HepG2 (cell line): ENCODE results near the gene ZNF680. TPM values are rescaled to one million over a fixed set of nuclear protein-coding genes. Genes with fewer than 3 reads are reported as not detected.

Experiments
- ATAC-seq: fragments of 200-7000 bp; cut with Tn5 transposase; 3 replicates; pipeline ENCODE4 v1.9.1; 2020; ENCODE audit warnings: mild to moderate bottlenecking, moderate library complexity
- BruUV-seq: library from RNA; stranded (reverse); fragments of 400-500 nt; replicated peaks from 2 replicates; lab custom pipeline; 2021; lab: Mats Ljungman, UMichigan
- CTCF ChIA-PET: fragments of 300-600 bp; formaldehyde crosslinking; extraction: SDS; loops from one replicate; lab custom pipeline; 2021; ENCODE audit warnings: low total read pairs, inconsistent platforms, low intra/inter-chr PET ratio; lab: Yijun Ruan, JAX
- POLR2A ChIA-PET: fragments of 350-600 bp; sonication (Branson Sonifier 250); formaldehyde crosslinking; loops from one replicate; lab custom pipeline; 2020; ENCODE audit warnings: antibody characterized with exemption, inconsistent platforms; lab: Yijun Ruan, JAX
- DNase-seq: peaks from one replicate; pipeline ENCODE4 v3.0.0-alpha.2; 2015; ENCODE audit warnings: low spot score
- FAIRE-seq: peaks from 3 replicates; lab custom pipeline; 2011; peaks lifted over from hg19 to GRCh38; lab: Jason Lieb, UNC
- H2AFZ ChIP-seq: one replicate; pipeline ENCODE4 v1.6.1; 2011; ENCODE audit warnings: low read length, inconsistent platforms
- H3K27ac ChIP-seq: fragments of 300-600 bp; 3 replicates; pipeline ENCODE4 v1.8.0; 2011; ENCODE audit warnings: mixed run types, mild to moderate bottlenecking, mixed read lengths, low read length, inconsistent platforms; ENCODE audit not compliant: insufficient read depth; ENCODE audit errors: extremely low read length
- H3K27me3 ChIP-seq, 2 experiments: fragments of 200-600 bp in 1 of 2; 2 replicates in 1 of 2; 3 replicates in 1 of 2; pipeline versions ENCODE4 v1.6.0 to v1.8.0; 2011; ENCODE audit warnings: low read length in 2 of 2, mild to moderate bottlenecking in 2 of 2, moderate library complexity in 2 of 2, inconsistent platforms in 1 of 2; ENCODE audit not compliant: insufficient read depth in 2 of 2, control insufficient read depth in 1 of 2
- H3K36me3 ChIP-seq, 2 experiments: fragments of 200-600 bp in 1 of 2; replicated peaks in 1 of 2; 2 replicates in 1 of 2; 3 replicates in 1 of 2; pipeline versions ENCODE4 v1.5.1 to v1.8.0; 2011; ENCODE audit warnings: low read length in 2 of 2, inconsistent platforms in 1 of 2; ENCODE audit not compliant: insufficient read depth in 2 of 2, control insufficient read depth in 1 of 2
- H3K4me1 ChIP-seq: 2 replicates; pipeline ENCODE4 v1.5.1; 2012; ENCODE audit warnings: low read length, inconsistent platforms; ENCODE audit not compliant: insufficient read depth
- H3K4me2 ChIP-seq: 2 replicates; pipeline ENCODE4 v1.6.0; 2011; ENCODE audit warnings: low read depth, low read length, inconsistent platforms
- H3K4me3 ChIP-seq, 3 experiments: fragments of 200-600 bp in 1 of 3; sonication (generic), shearing (Covaris generic) in 1 of 3; replicated peaks in 1 of 3; 2 replicates each; pipeline ENCODE4 v1.5.1; 2011 to 2016; ENCODE audit warnings: low read length in 3 of 3, inconsistent platforms in 2 of 3, low read depth in 2 of 3, mild to moderate bottlenecking in 2 of 3, control low read depth in 1 of 3, mixed read lengths in 1 of 3; ENCODE audit not compliant: insufficient read depth in 1 of 3
- H3K79me2 ChIP-seq: one replicate; pipeline ENCODE4 v1.6.1; 2011; ENCODE audit warnings: low read length, inconsistent platforms; ENCODE audit not compliant: insufficient read depth
- H3K9ac ChIP-seq: 2 replicates; pipeline ENCODE4 v1.6.0; 2011; ENCODE audit warnings: mild to moderate bottlenecking, low read depth, low read length, inconsistent platforms; ENCODE audit not compliant: insufficient read depth
- H3K9me3 ChIP-seq: 2 replicates; pipeline ENCODE4 v1.5.1; 2012; ENCODE audit warnings: mild to moderate bottlenecking, low read length
- H4K20me1 ChIP-seq: 2 replicates; pipeline ENCODE4 v1.6.0; 2011; ENCODE audit warnings: inconsistent platforms, mild to moderate bottlenecking, low read length, moderate library complexity; ENCODE audit not compliant: insufficient read depth
- E2F1 ChIP-seq: sonication (generic); formaldehyde crosslinking; IDR thresholded peaks from 2 replicates; pipeline ENCODE4 v1.5.0; 2020; ENCODE audit warnings: missing genetic modification reagents
- FOXK1 ChIP-seq: sonication (generic); formaldehyde crosslinking; IDR thresholded peaks from 2 replicates; pipeline ENCODE4 v1.4.0; 2020; ENCODE audit warnings: low read depth, missing genetic modification reagents, borderline replicate concordance
- FOXO1 ChIP-seq: sonication (generic); formaldehyde crosslinking; IDR thresholded peaks from 2 replicates; pipeline ENCODE4 v1.4.0; 2020; ENCODE audit warnings: missing genetic modification reagents
- KLF9 ChIP-seq: IDR thresholded peaks from 2 replicates; pipeline ENCODE4 v1.6.1; 2016; ENCODE audit warnings: low read depth
- NFATC3 ChIP-seq: sonication (generic); formaldehyde crosslinking; IDR thresholded peaks from 2 replicates; pipeline ENCODE4 v1.5.1; 2020; ENCODE audit warnings: mild to moderate bottlenecking, missing genetic modification reagents
- NFYC ChIP-seq: IDR thresholded peaks from 2 replicates; pipeline ENCODE4 v1.6.1; 2016; ENCODE audit warnings: missing genetic modification reagents, missing compliant biosample characterization
- SNRNP70 ChIP-seq: fragments of 200-400 bp; formaldehyde crosslinking; IDR thresholded peaks from 2 replicates; pipeline ENCODE4 v1.6.1; 2017; ENCODE audit warnings: mild to moderate bottlenecking, low read depth, low read length, moderate library complexity
- SSRP1 ChIP-seq: IDR thresholded peaks from 2 replicates; pipeline ENCODE4 v1.6.1; 2016; ENCODE audit warnings: control low read depth
- STAT6 ChIP-seq: sonication (generic); formaldehyde crosslinking; IDR thresholded peaks from 2 replicates; pipeline ENCODE4 v1.4.0; 2020; ENCODE audit warnings: missing genetic modification reagents, mild to moderate bottlenecking, borderline replicate concordance
- TCF7 ChIP-seq: sonication (generic); IDR thresholded peaks from 2 replicates; pipeline ENCODE4 v1.6.1; 2016; ENCODE audit warnings: antibody characterized with exemption, low read depth
- ZFP36 ChIP-seq: fragments of 150-350 bp; IDR thresholded peaks from 2 replicates; pipeline ENCODE4 v1.6.1; 2018; ENCODE audit warnings: borderline replicate concordance, low read length, low read depth; ENCODE audit not compliant: partially characterized antibody
- ZNF232 ChIP-seq: sonication (generic); formaldehyde crosslinking; IDR thresholded peaks from 2 replicates; pipeline ENCODE4 v1.4.0; 2020; ENCODE audit warnings: missing genetic modification reagents, borderline replicate concordance
- ZNF331 ChIP-seq: sonication (generic); formaldehyde crosslinking; IDR thresholded peaks from 2 replicates; pipeline ENCODE4 v1.4.0; 2020; ENCODE audit warnings: missing genetic modification reagents
- ZNF550 ChIP-seq: sonication (generic); formaldehyde crosslinking; IDR thresholded peaks from 2 replicates; pipeline ENCODE4 v1.4.0; 2020; ENCODE audit warnings: mild to moderate bottlenecking, missing genetic modification reagents, borderline replicate concordance
- ZNF577 ChIP-seq: sonication (generic); formaldehyde crosslinking; IDR thresholded peaks from 2 replicates; pipeline ENCODE4 v1.4.0; 2020; ENCODE audit warnings: mild to moderate bottlenecking, low read depth, missing genetic modification reagents, borderline replicate concordance
- ZNF713 ChIP-seq: sonication (generic); formaldehyde crosslinking; IDR thresholded peaks from 2 replicates; pipeline ENCODE4 v1.4.0; 2020; ENCODE audit warnings: mild to moderate bottlenecking, missing genetic modification reagents
- ZSCAN21 ChIP-seq: sonication (generic); formaldehyde crosslinking; IDR thresholded peaks from 2 replicates; pipeline ENCODE4 v1.8.0; 2022; ENCODE audit warnings: mild to moderate bottlenecking, missing genetic modification reagents, moderate library complexity, borderline replicate concordance
- WGBS: methylation state at CpG from one replicate; pipeline ENCODE4 v1.1.6; 2017; ENCODE audit warnings: low lambda C conversion rate; 5-methylcytosine and 5-hydroxymethylcytosine counted together
- in situ Hi-C: cut with HindIII; loops from 2 replicates; pipeline ENCODE4 v1.10.0; 2017; ENCODE audit warnings: low pct_unique_long_range_greater_than_20kb; ENCODE audit not compliant: extremely low pct_ligation_motif_present
- intact Hi-C: fragments of 100-400 bp; cut with micrococcal nuclease; formaldehyde crosslinking; loops from one replicate; pipeline ENCODE4 v1.10.0; 2022; ENCODE audit not compliant: unreplicated experiment
- polyA plus RNA-seq, 8 experiments: library from polyadenylated mRNA; depleted of rRNA in 3 of 8; stranded (reverse) in 7 of 8; unstranded in 1 of 8; fragments of >200 nt; fragmentation: Illumina TruSeq in 4 of 8; extraction: Trizol in 4 of 8; gene quantifications; 2 replicates each; pipeline versions ENCODE4 v1.2.1 to v1.2.3, GENCODE V29; 2011 to 2016; ENCODE audit warnings: low read depth in 4 of 8, missing spikeins in 1 of 8, mixed read lengths in 1 of 8; ENCODE audit not compliant: insufficient read depth in 1 of 8
- total RNA-seq, 5 experiments: library from RNA; depleted of rRNA; stranded (reverse); fragments of >200 nt; fragmentation: Illumina TruSeq; extraction: Trizol; gene quantifications; 2 replicates each; pipeline ENCODE4 v1.2.3, GENCODE V29; 2016; ENCODE audit warnings: low read depth in 1 of 5
- TF ChIP-seq, protein P1 (sequence below): sonication (generic); formaldehyde crosslinking; IDR thresholded peaks from 2 replicates; pipeline ENCODE4 v1.9.0; 2021; ENCODE audit warnings: missing genetic modification reagents, borderline replicate concordance

Gene ZNF680
- total and polyA plus RNA-seq, 2 of the 13 experiments (the other 11 are each of a cell fraction or from before 2014, with no cell fraction given) = 2.1 to 12.4 TPM

DNA sequence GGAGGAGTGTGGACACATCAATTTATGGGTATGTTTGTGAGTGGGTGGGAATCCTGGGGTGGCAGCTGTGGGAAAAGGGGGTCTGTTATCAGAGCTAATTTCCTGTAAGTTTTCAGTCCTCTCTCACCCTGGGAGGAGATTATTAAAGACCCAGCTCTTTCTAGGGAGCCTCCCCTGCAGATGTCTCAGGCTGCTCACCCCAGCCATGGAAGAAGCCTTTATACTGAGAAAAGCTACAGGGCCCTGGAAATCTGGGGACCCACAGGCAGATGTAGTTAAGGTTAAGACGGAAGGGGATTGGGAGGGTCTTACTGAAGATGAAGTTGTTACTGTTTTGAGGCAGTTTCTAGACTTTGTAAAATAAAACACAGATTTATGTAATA lies 4.6 kb downstream of the ZNF680 start:
- TF ChIP-seq STAT6 (CRISPR knock-in tag) = no peak
- TF ChIP-seq ZNF232 (CRISPR knock-in tag) = no peak
- TF ChIP-seq ZNF550 (CRISPR knock-in tag) = no peak
- TF ChIP-seq TCF7 = no peak
- no peak for TF ChIP-seq ZNF331
- TF ChIP-seq ZSCAN21 (CRISPR knock-in tag) = no peak
- no peak for TF ChIP-seq ZNF713
- no peak for TF ChIP-seq NFYC (CRISPR knock-in tag)
- TF ChIP-seq E2F1 (CRISPR knock-in tag) = no peak
- no peak for TF ChIP-seq FOXK1 (CRISPR knock-in tag)
- no peak for TF ChIP-seq SSRP1 (CRISPR knock-in tag)
- no peak for TF ChIP-seq FOXO1 (CRISPR knock-in tag)
- no peak for TF ChIP-seq KLF9 (CRISPR knock-in tag)
- no peak for TF ChIP-seq ZFP36
- no peak for TF ChIP-seq SNRNP70
- TF ChIP-seq ZNF577 = no peak
- TF ChIP-seq, protein P1, sequence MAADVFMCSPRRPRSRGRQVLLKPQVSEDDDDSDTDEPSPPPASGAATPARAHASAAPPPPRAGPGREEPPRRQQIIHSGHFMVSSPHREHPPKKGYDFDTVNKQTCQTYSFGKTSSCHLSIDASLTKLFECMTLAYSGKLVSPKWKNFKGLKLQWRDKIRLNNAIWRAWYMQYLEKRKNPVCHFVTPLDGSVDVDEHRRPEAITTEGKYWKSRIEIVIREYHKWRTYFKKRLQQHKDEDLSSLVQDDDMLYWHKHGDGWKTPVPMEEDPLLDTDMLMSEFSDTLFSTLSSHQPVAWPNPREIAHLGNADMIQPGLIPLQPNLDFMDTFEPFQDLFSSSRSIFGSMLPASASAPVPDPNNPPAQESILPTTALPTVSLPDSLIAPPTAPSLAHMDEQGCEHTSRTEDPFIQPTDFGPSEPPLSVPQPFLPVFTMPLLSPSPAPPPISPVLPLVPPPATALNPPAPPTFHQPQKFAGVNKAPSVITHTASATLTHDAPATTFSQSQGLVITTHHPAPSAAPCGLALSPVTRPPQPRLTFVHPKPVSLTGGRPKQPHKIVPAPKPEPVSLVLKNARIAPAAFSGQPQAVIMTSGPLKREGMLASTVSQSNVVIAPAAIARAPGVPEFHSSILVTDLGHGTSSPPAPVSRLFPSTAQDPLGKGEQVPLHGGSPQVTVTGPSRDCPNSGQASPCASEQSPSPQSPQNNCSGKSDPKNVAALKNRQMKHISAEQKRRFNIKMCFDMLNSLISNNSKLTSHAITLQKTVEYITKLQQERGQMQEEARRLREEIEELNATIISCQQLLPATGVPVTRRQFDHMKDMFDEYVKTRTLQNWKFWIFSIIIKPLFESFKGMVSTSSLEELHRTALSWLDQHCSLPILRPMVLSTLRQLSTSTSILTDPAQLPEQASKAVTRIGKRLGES (CRISPR knock-in tag) = no peak
- TF ChIP-seq NFATC3 = no peak
- TF ChIP-seq, all 625 proteins: peak for 0
- ChIA-PET POLR2A (no interaction called here), CTCF (no interaction called here)
- no peaks in the 10 kb centered on the region for H3K27me3 ChIP-seq
- H3K79me2 ChIP-seq = peaks cover 33% of the 10 kb centered on the region
- no peak overlapping the region for H3K9ac ChIP-seq
- no peak overlapping the region for H2AFZ ChIP-seq
- no peaks in the 10 kb centered on the region; a peak in 1 of 5 replicates for H3K36me3 ChIP-seq
- H3K27ac ChIP-seq = peak overlapping the region; percentile 65
- no peak for ATAC-seq
- DNase-seq = no peak
- H3K4me3 ChIP-seq = no peak overlapping the region
- 100% methylated on average over 1 of the region's 1 CpG for WGBS
- peaks cover 36% of the 10 kb centered on the region for H3K4me1 ChIP-seq
- intact Hi-C loops = no loop called here
- in situ Hi-C loops = no loop called here
- no peak for FAIRE-seq
- no peaks in the 10 kb centered on the region for H4K20me1 ChIP-seq
- H3K4me2 ChIP-seq = no peak overlapping the region
- H3K9me3 ChIP-seq = no peaks in the 10 kb centered on the region
- BruUV-seq = no TSS peak
